ENCODE results near the gene ANK2.

The ANK2 gene

GRCh38 chr4:113088050-113088449, 38.6 kb downstream of the ANK2 start:
- Histone ChIP-seq H3K79me2 (ENCODE audit: insufficient read depth, low read length) (no peaks in the 10 kb centered on the region), H3K9me3 (ENCODE audit: low read length) (no peaks in the 10 kb centered on the region), H3K36me3 (ENCODE audit: insufficient read depth, low read length) (no peaks in the 10 kb centered on the region), H3F3A (ENCODE audit: insufficient read depth, low read length) (no peaks in the 10 kb centered on the region), H3K4me2 (ENCODE audit: low read length) (no peak overlapping the region), H2AFZ (ENCODE audit: low read length) (no peak overlapping the region), H3K27ac (ENCODE audit: low read depth, low read length, poor library complexity, severe bottlenecking) (no peak overlapping the region), H4K20me1 (ENCODE audit: insufficient read depth, low read length) (no peaks in the 10 kb centered on the region), H3K4me1 (ENCODE audit: insufficient read depth, low read length, severe bottlenecking) (no peaks in the 10 kb centered on the region), H3K27me3 (ENCODE audit: insufficient read depth, low read length) (no peaks in the 10 kb centered on the region), H3K4me3 (ENCODE audit: low read depth, low read length, poor library complexity, severe bottlenecking) (no peak overlapping the region), H3K9me2 (ENCODE audit: low read depth, low read length) (no peaks in the 10 kb centered on the region), H3K9ac (ENCODE audit: low read length) (no peak overlapping the region)
- TF ChIP-seq EZH2 (IDR thresholded peaks at IDR 0.05; ENCODE audit: borderline replicate concordance, low read length) (no peak), CTCF (IDR thresholded peaks at IDR 0.05; ENCODE audit: low read length) (no peak)

- no peak overlapping the region for H3K27ac ChIP-seq (ENCODE audit: low read depth, low read length, poor library complexity, severe bottlenecking)
- TF ChIP-seq CTCF (IDR thresholded peaks at IDR 0.05; ENCODE audit: low read length), result no peak
- no peak for TF ChIP-seq EZH2 (IDR thresholded peaks at IDR 0.05; ENCODE audit: borderline replicate concordance, low read length)
- H3K27me3 ChIP-seq (ENCODE audit: insufficient read depth, low read length), result no peaks in the 10 kb centered on the region
- no peaks in the 10 kb centered on the region for H3F3A ChIP-seq (ENCODE audit: insufficient read depth, low read length)
- no peaks in the 10 kb centered on the region for H3K9me2 ChIP-seq (ENCODE audit: low read depth, low read length)
- no peaks in the 10 kb centered on the region for H3K79me2 ChIP-seq (ENCODE audit: insufficient read depth, low read length)
- H2AFZ ChIP-seq (ENCODE audit: low read length), result no peak overlapping the region
- no peak overlapping the region for H3K4me2 ChIP-seq (ENCODE audit: low read length)
- H3K36me3 ChIP-seq (ENCODE audit: insufficient read depth, low read length), result no peaks in the 10 kb centered on the region
- no peaks in the 10 kb centered on the region for H3K4me1 ChIP-seq (ENCODE audit: insufficient read depth, low read length, severe bottlenecking)
- H3K9ac ChIP-seq (ENCODE audit: low read length), result no peak overlapping the region
- H3K9me3 ChIP-seq (ENCODE audit: low read length), result no peaks in the 10 kb centered on the region
- H3K4me3 ChIP-seq (ENCODE audit: low read depth, low read length, poor library complexity, severe bottlenecking), result no peak overlapping the region
- no peaks in the 10 kb centered on the region for H4K20me1 ChIP-seq (ENCODE audit: insufficient read depth, low read length)
Measured at GRCh38 chr4:113090954-113091353, 41.5 kb downstream of the ANK2 start.

GRCh38 chr4:113094331-113094730, 44.9 kb downstream of the ANK2 start:
- H3K9ac ChIP-seq (ENCODE audit: low read length), result no peak overlapping the region
- H3K4me3 ChIP-seq (ENCODE audit: low read depth, low read length, poor library complexity, severe bottlenecking), result no peak overlapping the region
- no peak for TF ChIP-seq EZH2 (IDR thresholded peaks at IDR 0.05; ENCODE audit: borderline replicate concordance, low read length)
- TF ChIP-seq CTCF (IDR thresholded peaks at IDR 0.05; ENCODE audit: low read length), result no peak

More at GRCh38 chr4:113094331-113094730, 44.9 kb downstream of the ANK2 start:
- H3K4me1 ChIP-seq (ENCODE audit: insufficient read depth, low read length, severe bottlenecking), result no peaks in the 10 kb centered on the region
- no peak overlapping the region for H2AFZ ChIP-seq (ENCODE audit: low read length)
- no peaks in the 10 kb centered on the region for H3K9me3 ChIP-seq (ENCODE audit: low read length)
- no peaks in the 10 kb centered on the region for H3K9me2 ChIP-seq (ENCODE audit: low read depth, low read length)
- no peaks in the 10 kb centered on the region for H3K36me3 ChIP-seq (ENCODE audit: insufficient read depth, low read length)
- no peaks in the 10 kb centered on the region for H3K79me2 ChIP-seq (ENCODE audit: insufficient read depth, low read length)
- H3K27ac ChIP-seq (ENCODE audit: low read depth, low read length, poor library complexity, severe bottlenecking), result no peak overlapping the region
- no peaks in the 10 kb centered on the region for H3F3A ChIP-seq (ENCODE audit: insufficient read depth, low read length)
- no peaks in the 10 kb centered on the region for H3K27me3 ChIP-seq (ENCODE audit: insufficient read depth, low read length)
- H4K20me1 ChIP-seq (ENCODE audit: insufficient read depth, low read length), result no peaks in the 10 kb centered on the region
- H3K4me2 ChIP-seq (ENCODE audit: low read length), result no peak overlapping the region

Data from OCI-LY1 (cell line).